HUDEP-2 (cell line): ENCODE measurements around the gene ANK3.

ENCODE experiments used
- DNase-seq, 76 experiments: peaks; one replicate each; lab custom pipeline; 2025; ENCODE audit not compliant: unreplicated experiment in 76 of 76; lab: John Stamatoyannopoulos, UW

Gene ANK3

GRCh38 chr10:60286559-60286958 is 103.1 kb downstream of the ANK3 start:
- no peak for DNase-seq

DNA sequence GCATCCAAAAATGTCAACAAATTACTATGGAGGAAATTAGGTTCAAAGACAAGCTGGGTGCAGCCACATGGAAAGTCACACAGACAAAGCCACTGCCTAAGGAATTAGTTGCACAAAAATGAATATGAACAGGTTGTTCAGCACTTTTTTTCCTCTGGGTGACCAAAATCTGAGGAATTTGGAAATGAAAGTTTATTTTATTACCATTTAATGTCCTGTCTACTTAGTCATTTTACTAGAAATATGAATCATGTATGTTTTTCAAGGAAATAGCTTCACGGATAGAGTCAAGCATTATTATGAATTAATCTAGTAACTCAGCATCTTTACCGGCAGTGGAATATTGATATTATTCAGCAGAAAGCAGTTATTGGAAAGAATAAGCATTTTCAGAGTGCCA is 106.3 kb downstream of the ANK3 start:
- DNase-seq = no peak

DNA sequence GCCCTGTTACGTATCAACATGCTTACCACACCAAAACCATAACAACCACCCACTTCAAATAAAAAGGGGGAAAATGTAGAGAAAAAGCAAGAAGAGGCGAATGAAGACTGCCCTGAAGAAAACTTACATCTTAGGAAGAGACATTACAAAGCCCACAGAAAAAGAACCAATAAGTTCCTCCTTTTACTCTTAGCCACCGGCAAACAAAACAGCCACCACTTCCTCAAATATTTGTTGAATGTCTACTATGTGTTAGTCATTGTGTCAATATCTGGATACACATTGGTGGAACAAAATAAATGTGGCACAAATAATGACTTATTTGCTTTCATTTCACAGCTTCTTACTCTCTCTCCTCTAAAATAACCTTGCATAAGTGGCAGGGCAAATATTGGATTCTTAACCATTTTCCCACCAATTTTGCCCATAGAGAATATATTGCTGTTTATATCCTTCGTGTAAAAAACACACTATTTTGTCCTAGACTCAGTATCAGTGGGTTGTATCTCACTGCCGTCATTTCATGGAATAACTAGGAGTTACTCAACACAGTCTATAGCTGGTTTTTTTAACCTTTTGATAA is 106.8 kb downstream of the ANK3 start:
- DNase-seq = no peak

DNA sequence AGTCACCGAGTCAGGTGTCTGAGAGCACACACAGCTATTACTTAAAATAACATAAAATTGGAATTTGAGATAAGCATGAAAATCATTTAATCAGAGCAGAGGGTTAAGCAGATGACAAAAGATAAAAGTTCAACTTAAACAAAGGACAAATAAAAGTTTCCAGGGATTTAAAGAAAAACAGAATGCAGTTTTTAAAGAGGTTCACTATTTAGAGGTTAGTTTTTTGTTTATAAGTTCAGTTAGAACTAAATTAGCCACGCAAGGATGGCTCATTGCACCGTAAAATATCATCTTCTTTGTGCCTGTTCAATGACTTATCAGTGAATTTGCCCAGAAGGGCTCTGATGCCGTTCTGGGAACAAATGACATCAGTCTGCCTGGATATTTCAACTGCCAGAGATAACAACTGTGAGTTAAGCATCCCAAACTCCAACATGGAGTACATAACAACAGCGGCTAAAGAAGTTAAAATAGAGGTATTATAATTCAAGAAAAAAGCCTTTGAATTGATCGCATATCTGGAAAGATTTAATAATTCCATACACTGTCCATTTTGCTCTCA is 107.8 kb downstream of the ANK3 start:
- no peak for DNase-seq

- no peak for DNase-seq
Observed at GRCh38 chr10:60281331-60281730, 108.3 kb downstream of the ANK3 start.

- DNase-seq = no peak
Observed at GRCh38 chr10:60280475-60280874, 109.2 kb downstream of the ANK3 start.

DNA sequence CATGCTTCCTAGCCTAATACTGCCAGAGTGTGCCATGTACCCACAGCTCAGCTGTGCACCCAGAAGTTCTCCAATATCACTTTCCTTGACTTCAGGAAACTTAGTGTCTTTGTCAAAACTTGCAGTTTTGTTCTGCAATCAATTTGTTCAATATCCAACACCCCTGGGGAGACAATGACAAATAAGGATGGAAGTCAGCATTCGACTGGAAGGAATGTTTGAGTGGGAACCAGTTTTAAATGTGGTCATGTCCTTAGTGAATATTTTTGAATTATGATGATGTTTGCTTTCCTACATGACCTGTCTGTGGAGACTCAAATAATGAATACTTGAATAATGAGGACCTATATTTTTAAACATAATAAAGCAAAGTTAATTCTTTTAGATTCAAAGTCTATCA is 112.0 kb downstream of the ANK3 start:
- no peak for DNase-seq

DNA sequence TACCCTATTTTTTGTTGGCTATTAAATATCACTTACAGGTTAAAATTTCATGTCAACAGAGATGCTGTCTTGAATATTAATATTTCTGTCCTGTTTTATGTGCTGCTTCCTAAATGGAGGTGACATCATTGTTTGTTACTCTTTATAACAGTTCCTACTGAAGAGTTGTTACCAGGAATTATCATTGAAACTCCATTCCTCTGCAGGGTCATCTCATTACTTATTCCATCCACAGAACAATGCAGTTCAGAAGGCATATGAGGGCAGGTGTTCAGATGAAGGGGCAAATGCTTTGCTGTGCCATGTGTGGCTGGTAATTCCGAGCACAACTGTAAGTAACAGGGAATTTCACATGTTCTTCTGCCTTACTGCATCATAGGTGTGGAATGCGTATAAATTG is 113.4 kb downstream of the ANK3 start:
- DNase-seq = no peak

DNA sequence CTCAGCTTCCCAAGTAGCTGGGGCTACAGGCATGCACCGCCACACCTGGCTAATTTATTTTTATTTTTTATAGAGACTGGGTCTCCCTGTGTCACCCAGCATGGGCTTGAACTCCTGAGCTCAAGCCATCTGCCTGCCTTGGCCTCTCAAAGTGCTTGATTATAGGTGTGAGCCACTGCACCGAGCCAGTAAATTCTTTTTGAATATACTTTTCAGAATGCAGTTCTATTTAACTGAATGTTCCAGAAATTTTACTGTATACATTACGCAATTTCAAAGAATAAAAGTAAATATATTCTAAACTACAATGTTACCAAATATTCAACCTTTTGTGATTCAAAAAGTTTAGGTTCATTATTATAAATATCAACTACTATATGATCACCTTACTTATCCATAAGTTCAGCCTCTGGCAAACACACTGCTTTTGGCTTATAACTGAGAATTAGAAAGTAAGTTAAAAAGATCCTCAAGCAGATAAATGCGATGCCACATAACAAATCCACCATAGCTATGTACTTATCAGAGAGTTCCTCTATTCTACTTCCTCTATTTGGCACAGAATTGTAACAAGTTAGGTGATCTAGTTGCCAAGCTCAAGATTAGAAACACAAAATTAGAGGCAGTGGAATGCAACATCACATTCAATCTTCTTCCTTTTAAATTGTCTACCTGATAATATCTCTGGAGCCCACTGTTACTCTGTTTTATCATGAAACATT is 118.2 kb downstream of the ANK3 start:
- DNase-seq = no peak

GRCh38 chr10:60270426-60270825 is 119.2 kb downstream of the ANK3 start:
- no peak for DNase-seq

- DNase-seq = no peak
Observed at GRCh38 chr10:60267802-60268201, 121.9 kb downstream of the ANK3 start.

- DNase-seq = no peak
Observed at GRCh38 chr10:60266513-60266912, 123.2 kb downstream of the ANK3 start.

GRCh38 chr10:60262647-60263126 is 127.0 kb downstream of the ANK3 start:
- peak in 3 of 76 experiments; percentile 5 to 33 (median 9) for DNase-seq

DNA sequence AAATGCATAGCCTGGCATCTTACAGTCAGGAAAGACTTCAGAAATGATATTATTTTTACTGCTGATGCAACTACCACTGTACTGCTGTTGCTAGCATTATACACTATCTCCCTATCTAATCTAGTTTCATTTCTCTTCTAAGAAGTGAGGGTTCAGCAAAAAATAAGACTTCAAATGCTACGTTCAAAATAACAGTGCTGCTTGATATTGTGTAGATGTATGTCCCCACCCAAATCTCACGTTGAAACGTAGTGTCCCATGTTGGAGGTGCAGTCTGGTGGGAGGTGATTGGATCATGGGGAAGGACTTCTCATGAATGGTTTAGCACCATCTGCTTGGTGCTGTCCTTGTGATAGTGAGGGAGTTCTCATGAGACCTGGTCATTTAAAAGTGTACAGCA is 129.4 kb downstream of the ANK3 start:
- DNase-seq = no peak

GRCh38 chr10:60258429-60258797 is 131.3 kb downstream of the ANK3 start:
- no peak for DNase-seq

GRCh38 chr10:60257767-60258428 is 131.8 kb downstream of the ANK3 start:
- DNase-seq = no peak

DNA sequence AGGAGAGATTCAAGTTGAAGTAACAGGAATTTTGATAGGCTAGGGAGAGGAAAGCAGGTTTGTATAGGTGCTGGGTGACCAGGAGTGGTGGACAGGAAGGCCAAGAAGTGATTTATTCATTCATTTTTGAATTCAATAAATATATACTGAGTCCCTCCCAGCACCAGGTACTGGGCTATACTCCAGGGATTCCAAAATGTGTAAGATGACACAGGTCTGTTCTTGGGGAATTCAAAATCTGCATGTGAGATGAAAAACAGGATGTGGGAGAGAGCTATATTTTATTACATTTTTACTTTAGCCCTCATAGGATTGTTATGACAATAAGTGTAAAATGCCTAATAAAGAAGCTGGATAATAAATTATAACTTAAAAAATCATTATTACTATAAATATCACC is 134.9 kb downstream of the ANK3 start:
- no peak for DNase-seq

GRCh38 chr10:60253484-60253883 is 136.2 kb downstream of the ANK3 start:
- DNase-seq = no peak

GRCh38 chr10:60252688-60253087 is 137.0 kb downstream of the ANK3 start:
- DNase-seq = no peak

DNA sequence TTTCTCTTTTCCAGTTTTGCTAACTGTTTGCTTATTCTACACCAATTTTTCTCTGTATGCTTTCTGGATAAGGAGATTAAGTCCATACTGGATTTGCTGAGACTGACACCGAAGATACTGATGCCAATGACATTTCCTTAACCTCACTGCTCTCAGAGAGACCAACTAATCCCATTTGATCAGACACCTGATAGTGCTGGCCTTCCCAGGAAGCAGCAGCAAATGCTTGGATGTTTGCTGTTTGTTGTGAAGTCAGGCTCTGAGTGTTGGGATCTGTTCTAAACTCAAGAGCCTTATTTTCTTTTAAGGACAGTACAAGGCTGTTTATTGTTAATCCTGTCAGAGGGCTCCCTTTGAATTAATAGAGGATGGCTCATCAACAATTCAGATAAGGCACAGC is 143.3 kb downstream of the ANK3 start:
- no peak for DNase-seq

GRCh38 chr10:60239228-60239627 is 150.4 kb downstream of the ANK3 start:
- DNase-seq = no peak

DNA sequence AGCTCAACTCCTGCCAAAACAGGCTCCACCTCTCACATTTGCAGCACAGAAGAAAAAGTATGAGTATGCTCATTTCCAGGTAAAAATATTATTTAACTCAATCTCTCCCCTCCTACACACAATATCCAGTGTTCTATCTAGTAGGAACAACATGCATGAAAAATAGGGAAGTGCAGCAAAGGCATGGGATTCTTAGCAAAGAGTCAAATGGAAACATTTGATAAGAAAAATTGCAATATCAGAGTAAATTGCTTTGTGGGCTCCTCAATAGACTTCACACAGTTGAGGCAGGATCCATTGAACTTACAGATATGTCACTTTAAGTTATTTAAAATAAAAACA is 150.9 kb downstream of the ANK3 start:
- DNase-seq = no peak
